ENCODE data around the gene PMEPA1. TPM values are rescaled to one million over a fixed set of nuclear protein-coding genes. Genes with fewer than 3 reads are reported as not detected.
A peak's percentile ranks its signal among the peaks of the same experiment; 100 is the strongest.

Gene PMEPA1
- polyA plus RNA-seq, 2 of the 4 experiments (the other 2 are of a cell fraction): 131 to 147 TPM

DNA sequence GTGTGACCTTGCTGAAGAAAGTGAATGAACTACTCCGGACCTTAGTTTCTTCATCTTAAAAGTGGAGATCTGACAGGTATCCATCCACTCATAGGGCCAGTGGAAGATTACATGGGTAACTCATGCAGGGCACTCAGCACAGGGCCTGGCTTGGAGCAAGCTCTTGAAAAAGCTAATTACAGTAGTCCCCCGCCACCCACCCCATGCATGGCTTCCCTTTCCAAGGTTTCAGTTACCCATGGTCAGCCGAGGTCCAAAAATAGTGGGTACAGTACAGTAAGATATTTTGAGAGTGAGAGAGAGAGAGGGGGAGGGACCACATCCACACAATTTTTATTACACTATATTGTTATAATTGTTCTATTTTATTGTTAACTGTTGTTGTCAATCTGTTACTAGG, 7.1 kb upstream of the PMEPA1 start:
- Histone ChIP-seq H3K4me1 (peaks cover 72% of the 10 kb centered on the region), H3K27ac (peak overlapping the region; percentile 97 to 98), H3K4me2 (peak overlapping the region; percentile 89), H3K4me3 (no peak overlapping the region), H3K9me3 (no peaks in the 10 kb centered on the region)
- FAIRE-seq (no peak), ATAC-seq (no peak), DNase-seq (ENCODE audit: low read depth in 1 of 2, low spot score in 1 of 2) (no peak)
- POLR2A ChIA-PET: interaction anchor here (1.3 to 2.0 kb wide), 2 partner anchors 19 to 56 kb away, joined by 8 to 13 read pairs; no protein-coding TSS in a partner anchor
- 78% methylated on average over 3 of the region's 3 CpGs for WGBS (ENCODE audit: missing lambda C conversion rate)
- TF ChIP-seq EHMT2 (IDR thresholded peaks at IDR 0.05; ENCODE audit: low read depth) (no peak), MAFK (IDR thresholded peaks at IDR 0.05; ENCODE audit: partially characterized antibody) (no peak), HDAC2 (IDR thresholded peaks at IDR 0.05) (no peak), PHF8 (IDR thresholded peaks at IDR 0.05; ENCODE audit: borderline replicate concordance, low read depth) (no peak), NR3C1 (IDR thresholded peaks at IDR 0.05) (no peak)
- CTCF ChIA-PET: interaction anchor here (1.0 to 1.4 kb wide), 2 partner anchors 12 to 32 kb away, joined by 3 read pairs; no protein-coding TSS in a partner anchor

- ChIA-PET POLR2A (interaction anchor here (1.0 to 1.3 kb wide), 3 partner anchors 11 to 56 kb away, joined by 3 to 8 read pairs (median 3); no protein-coding TSS in a partner anchor), CTCF (interaction anchor here (1.4 kb wide), 1 partner anchor 13 kb away, joined by 3 read pairs; no protein-coding TSS in a partner anchor)
- peak overlapping the region; percentile 89; the same call in 2 of the 3 replicates for H3K4me2 ChIP-seq
- 0 out of 2 replicates have a peak, but pooled peaks have one; percentile 27 for TF ChIP-seq JUNB (IDR thresholded peaks at IDR 0.05)
- TF ChIP-seq FOSL2 (IDR thresholded peaks at IDR 0.05): no peak
- TF ChIP-seq FOSL2 (CRISPR knock-in tag; IDR thresholded peaks at IDR 0.05): peak; percentile 79
- TF ChIP-seq POLR2A (IDR thresholded peaks at IDR 0.05; ENCODE audit: low read length): no peak
- 36% methylated on average over 3 of the region's 3 CpGs for WGBS (ENCODE audit: missing lambda C conversion rate)
- FAIRE-seq (no peak), ATAC-seq (no peak), DNase-seq (ENCODE audit: low read depth in 1 of 2, low spot score in 1 of 2) (no peak)
- no peak overlapping the region for H3K4me3 ChIP-seq
- peaks cover 79% of the 10 kb centered on the region for H3K4me1 ChIP-seq
- H3K27ac ChIP-seq: peak overlapping the region; percentile 97 to 98
- H3K9me3 ChIP-seq: no peaks in the 10 kb centered on the region
Measured at GRCh38 chr20:57716202-57716601, 6.4 kb upstream of the PMEPA1 start.

- TF ChIP-seq TFCP2L1 (CRISPR knock-in tag; IDR thresholded peaks at IDR 0.05): no peak
- no peak for TF ChIP-seq ELK1 (IDR thresholded peaks at IDR 0.05; ENCODE audit: low read depth, low read length)
- TF ChIP-seq ZSCAN20 (CRISPR knock-in tag; IDR thresholded peaks at IDR 0.05): no peak
- TF ChIP-seq GATA3 (IDR thresholded peaks at IDR 0.05; ENCODE audit: borderline replicate concordance): no peak
- TF ChIP-seq FOSL2 (IDR thresholded peaks at IDR 0.05): no peak
- no peak for TF ChIP-seq FOSL2 (CRISPR knock-in tag; IDR thresholded peaks at IDR 0.05)
- no peak for TF ChIP-seq EHF (CRISPR knock-in tag; IDR thresholded peaks at IDR 0.05)
- TF ChIP-seq CHD4 (IDR thresholded peaks at IDR 0.05; ENCODE audit: borderline replicate concordance): no peak
- Histone ChIP-seq H3K9me3 (no peaks in the 10 kb centered on the region), H3K27ac (peak overlapping the region; percentile 97 to 98), H3K4me1 (peaks cover 81% of the 10 kb centered on the region), H3K4me2 (no peak overlapping the region), H3K4me3 (no peak overlapping the region)
- DNase-seq (ENCODE audit: low read depth in 1 of 2, low spot score in 1 of 2) (no peak), ATAC-seq (no peak), FAIRE-seq (no peak)
- 91% methylated on average over 13 of the region's 15 CpGs for WGBS (ENCODE audit: missing lambda C conversion rate)
- CTCF ChIA-PET: interaction anchor here (0.6 to 1.4 kb wide), 4 partner anchors 14 to 465 kb away, joined by 3 to 4 read pairs (median 3); no protein-coding TSS in a partner anchor
- POLR2A ChIA-PET: interaction anchor here (1.0 to 1.3 kb wide), 3 partner anchors 10 to 57 kb away, joined by 3 to 8 read pairs (median 3); no protein-coding TSS in a partner anchor
Measured at GRCh38 chr20:57715268-57715904, 5.6 kb upstream of the PMEPA1 start.

DNA sequence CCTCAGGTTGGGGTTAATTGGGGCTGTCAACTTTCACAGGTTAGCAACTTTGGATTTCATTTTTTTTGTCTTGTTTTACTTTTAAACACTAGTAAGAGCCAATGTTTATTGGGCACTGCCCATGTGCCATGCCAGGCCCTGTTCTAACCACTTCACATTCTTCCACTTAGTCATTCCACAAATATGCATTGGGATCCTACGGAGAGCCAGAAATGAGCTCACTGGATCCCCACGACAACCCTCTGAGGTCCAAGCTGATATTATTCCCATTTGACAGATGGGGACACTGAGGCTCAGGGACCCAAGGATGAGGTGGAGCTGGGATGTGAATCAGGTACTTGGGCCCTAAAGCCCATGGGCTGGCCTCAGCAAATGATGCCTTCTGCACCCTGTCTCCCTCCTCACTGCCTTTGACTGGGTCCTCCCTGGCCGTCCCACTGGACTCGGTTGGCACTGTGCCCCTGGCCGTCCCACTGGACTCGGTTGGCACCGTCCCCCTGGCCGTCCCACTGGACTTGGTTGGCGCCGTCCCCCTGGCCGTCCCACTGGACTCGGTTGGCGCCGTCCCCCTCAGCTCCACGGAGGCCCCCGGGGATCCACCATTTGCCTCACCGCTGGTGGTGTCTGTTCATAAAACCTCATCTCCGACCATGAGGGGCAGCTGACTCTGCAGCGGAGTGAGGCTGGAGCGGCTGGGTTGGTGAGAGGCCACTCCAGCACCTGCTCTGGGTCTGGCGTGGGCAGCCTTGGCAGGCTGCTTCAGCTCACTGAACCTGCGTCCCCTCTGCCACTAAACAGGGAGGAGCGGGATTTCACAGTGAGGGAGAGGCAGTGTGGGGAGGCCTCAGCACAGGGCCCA, 4.8 kb upstream of the PMEPA1 start:
- peak overlapping the region; percentile 97 to 98 for H3K27ac ChIP-seq
- ChIA-PET CTCF (interaction anchor here (0.9 to 1.4 kb wide), 6 partner anchors 13 to 465 kb away, joined by 3 to 6 read pairs (median 3); no protein-coding TSS in a partner anchor), POLR2A (interaction anchor here (1.0 to 1.5 kb wide), 2 partner anchors 34 to 58 kb away, joined by 3 to 5 read pairs; no protein-coding TSS in a partner anchor)
- peak; percentile 66 to 70 for DNase-seq (ENCODE audit: low read depth in 1 of 2, low spot score in 1 of 2)
- WGBS (ENCODE audit: missing lambda C conversion rate): 81% methylated on average over 21 of the region's 23 CpGs
- TF ChIP-seq FOSL2 (IDR thresholded peaks at IDR 0.05): no peak
- peak; percentile 59 for TF ChIP-seq FOSL2 (CRISPR knock-in tag; IDR thresholded peaks at IDR 0.05)
- peak in 1 of 2 experiments; percentile 47; a peak in 1 of 5 replicates for TF ChIP-seq JUN (IDR thresholded peaks at IDR 0.05)
- TF ChIP-seq, protein P1, sequence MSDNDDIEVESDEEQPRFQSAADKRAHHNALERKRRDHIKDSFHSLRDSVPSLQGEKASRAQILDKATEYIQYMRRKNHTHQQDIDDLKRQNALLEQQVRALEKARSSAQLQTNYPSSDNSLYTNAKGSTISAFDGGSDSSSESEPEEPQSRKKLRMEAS (IDR thresholded peaks at IDR 0.05): peak; percentile 79
- no peak for TF ChIP-seq POLR2AphosphoS2 (conservative IDR thresholded peaks at IDR 0.05; ENCODE audit: low read length)
- peak overlapping the region; percentile 90 for H3K4me2 ChIP-seq
- peaks cover 75% of the 10 kb centered on the region for H3K4me1 ChIP-seq
- FAIRE-seq: no peak
- ATAC-seq: no peak
- no peak overlapping the region for H3K4me3 ChIP-seq
- no peaks in the 10 kb centered on the region for H3K9me3 ChIP-seq

Measured in A549 (cell line).